ENCODE measurements around the gene MYO16.

GRCh38 chr13:109251956-109252355 is 622.5 kb downstream of the MYO16 start:
- TF ChIP-seq POLR2A (IDR thresholded peaks at IDR 0.05), result no peak
- TF ChIP-seq, protein P1, sequence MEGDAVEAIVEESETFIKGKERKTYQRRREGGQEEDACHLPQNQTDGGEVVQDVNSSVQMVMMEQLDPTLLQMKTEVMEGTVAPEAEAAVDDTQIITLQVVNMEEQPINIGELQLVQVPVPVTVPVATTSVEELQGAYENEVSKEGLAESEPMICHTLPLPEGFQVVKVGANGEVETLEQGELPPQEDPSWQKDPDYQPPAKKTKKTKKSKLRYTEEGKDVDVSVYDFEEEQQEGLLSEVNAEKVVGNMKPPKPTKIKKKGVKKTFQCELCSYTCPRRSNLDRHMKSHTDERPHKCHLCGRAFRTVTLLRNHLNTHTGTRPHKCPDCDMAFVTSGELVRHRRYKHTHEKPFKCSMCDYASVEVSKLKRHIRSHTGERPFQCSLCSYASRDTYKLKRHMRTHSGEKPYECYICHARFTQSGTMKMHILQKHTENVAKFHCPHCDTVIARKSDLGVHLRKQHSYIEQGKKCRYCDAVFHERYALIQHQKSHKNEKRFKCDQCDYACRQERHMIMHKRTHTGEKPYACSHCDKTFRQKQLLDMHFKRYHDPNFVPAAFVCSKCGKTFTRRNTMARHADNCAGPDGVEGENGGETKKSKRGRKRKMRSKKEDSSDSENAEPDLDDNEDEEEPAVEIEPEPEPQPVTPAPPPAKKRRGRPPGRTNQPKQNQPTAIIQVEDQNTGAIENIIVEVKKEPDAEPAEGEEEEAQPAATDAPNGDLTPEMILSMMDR (IDR thresholded peaks at IDR 0.05), result no peak
